GM18505 (cell line): ENCODE measurements around the gene CASK.
"Not testable (repeated sequence)": the region's sequence is repeated elsewhere in the genome, so short reads cannot be mapped to it uniquely, and the experiment has no call there.

ENCODE experiments used
- ATAC-seq: cut with Tn5 transposase; IDR thresholded peaks from one replicate; pipeline ENCODE4 v1.9.1; 2021; ENCODE audit not compliant: unreplicated experiment
- POLR2A ChIP-seq: IDR thresholded peaks from 4 replicates; pipeline ENCODE4 v1.6.1; 2011; ENCODE audit warnings: borderline replicate concordance; ENCODE audit not compliant: insufficient read depth, insufficient read length; ENCODE audit errors: extremely low read depth

CASK gene

DNA sequence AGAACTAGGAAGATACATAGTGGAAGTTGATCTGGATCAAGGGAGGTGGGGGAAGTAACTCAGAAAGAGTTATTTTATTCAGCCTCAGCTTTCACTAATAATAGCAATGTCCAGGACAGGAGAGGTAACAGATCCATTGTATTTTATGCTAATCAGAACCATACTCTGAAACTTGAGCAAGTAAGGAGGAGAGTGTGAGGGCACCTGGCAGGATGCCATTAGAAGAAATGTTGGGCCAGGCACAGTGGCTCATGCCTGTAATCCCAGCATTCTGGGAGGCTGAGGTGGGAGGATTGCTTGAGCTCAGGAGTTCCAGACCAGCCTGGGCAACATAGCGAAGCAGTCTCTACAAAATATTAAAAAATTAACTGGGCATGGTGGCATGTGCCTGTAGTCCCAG is 218.3 kb downstream of the CASK start:
- no peak for ATAC-seq

DNA sequence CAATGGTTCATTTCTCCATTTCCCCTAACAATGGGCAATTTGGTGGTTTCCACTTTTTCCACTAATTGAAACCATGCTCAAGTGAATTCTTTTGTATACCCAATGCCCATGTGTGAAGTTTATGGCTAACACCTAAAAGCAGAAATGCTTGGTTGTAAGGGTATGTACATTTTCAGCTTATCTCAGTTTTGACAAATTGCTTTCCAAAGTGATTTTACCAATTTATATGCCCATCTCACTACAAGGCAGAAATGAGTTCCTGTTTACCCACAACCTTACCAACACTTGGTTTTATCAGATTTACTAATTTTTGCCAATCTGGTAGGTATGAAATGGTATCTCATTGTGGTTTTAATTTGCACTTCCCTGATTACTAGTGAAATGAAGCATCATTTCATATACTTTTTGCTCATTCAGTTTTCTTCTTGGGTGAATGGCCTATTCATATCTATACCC is 219.8 kb downstream of the CASK start:
- no peak for TF ChIP-seq POLR2A
- no peak for ATAC-seq

More for the DNA sequence above, 218.3 kb downstream of the CASK start:
- no peak for TF ChIP-seq POLR2A

DNA sequence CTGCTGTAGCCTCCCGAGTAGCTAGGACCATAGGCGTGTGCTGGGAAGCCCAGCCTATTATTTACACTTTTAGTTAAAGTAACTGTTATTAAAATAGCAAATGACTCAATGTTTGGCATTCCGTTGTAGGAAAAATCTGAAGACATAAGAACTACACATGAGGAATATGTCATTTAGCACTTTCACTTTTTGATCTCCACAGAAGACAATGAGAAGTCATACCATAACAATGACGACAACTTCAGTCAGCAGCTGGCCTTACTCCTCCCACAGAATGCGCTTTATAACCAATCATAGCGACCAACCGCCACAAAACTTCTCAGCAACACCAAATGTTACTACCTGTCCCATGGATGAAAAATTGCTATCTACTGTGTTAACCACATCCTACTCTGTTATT is 227.9 kb downstream of the CASK start:
- no peak for ATAC-seq
- TF ChIP-seq POLR2A: no peak

DNA sequence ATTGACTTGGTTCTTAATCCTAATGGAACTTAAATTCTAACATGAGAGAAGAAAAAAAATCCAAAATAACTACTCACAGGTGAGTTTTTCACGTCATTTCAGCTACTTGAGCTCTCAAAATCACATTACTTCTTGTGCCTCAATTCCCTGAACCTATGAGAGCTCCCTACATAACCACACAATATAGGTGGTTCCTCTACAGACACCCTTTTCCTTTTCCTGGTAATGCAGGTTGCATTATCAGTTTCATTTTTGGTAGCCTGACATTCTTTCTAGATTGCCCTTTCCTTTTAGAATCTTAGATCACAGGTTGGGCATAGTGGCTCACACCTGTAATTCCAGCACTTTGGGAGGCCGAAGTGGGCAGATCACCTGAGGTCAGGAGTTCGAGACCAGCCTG is 230.3 kb downstream of the CASK start:
- no peak for ATAC-seq
- TF ChIP-seq POLR2A: no peak

DNA sequence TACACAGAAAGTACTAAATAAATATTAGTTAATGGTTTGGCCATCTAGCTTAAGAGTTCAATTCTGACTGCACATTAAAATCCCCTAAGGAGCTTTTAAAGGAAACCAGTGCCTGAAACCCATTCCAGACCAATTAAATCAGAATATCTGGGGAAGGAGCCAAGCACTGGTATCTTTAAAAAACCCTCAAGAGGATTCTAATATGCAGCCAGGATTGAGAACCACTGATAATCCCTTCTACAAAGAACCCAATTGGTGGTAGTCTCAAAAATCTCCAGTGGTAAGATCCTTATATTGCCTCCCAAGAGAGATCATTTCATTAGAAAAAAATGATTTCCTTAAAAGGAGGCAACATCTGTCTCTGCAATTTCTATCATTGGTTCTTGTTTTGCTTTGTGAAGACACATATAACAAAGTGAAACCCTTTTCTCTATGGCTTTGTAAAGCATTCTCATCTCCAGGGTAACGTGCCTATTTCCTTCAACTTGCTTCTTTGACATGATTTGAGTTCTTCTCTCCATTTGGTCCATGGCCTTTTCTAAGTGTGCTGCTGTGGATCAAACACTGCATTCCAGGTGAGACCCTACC is 231.1 kb downstream of the CASK start:
- no peak for TF ChIP-seq POLR2A
- ATAC-seq: no peak

DNA sequence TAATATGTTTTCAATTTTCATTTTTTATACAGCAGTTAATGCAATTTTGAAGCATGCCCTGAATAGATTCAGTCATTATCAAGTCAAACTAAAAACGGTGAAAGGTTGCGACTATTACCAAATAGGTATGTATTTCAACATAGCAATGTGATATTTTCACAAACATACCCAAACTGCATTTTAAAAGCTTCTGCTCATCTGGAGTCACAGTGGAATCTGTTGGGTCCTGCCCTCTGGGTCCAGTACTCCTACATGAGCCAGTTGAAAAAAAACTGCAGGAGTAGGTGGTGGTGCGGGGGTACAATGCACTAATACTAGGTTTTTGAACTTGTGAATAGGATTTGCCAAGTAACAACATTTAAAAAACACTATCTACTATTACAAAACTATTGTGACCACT is 233.6 kb downstream of the CASK start:
- ATAC-seq: no peak
- no peak for TF ChIP-seq POLR2A

DNA sequence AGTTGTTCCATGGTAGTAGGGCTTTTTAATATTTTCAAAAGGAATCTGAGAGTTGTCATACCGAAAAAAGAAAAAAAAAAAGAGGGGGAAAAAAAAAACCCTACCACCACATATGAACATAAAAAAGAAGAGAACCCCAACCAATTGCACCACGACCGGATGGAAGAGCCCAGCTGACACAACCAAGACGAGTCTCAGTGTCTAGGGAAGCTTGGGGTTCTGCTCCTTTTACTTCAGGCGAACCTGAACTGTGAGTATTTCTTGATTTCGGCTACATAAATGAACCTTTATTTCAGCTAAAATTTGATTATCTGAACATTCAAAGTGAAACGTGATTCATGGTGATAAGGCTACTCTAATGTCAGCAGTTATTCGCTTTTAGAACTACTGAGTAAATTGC is 234.5 kb downstream of the CASK start, which contains the start of gene GPR34:
Gene GPR34 (plus strand): TSS at position 139 of the 400 bp plus-strand sequence. CDS start 6,661 bp downstream, outside the sequence.
- no peak for TF ChIP-seq POLR2A
- no peak for ATAC-seq

DNA sequence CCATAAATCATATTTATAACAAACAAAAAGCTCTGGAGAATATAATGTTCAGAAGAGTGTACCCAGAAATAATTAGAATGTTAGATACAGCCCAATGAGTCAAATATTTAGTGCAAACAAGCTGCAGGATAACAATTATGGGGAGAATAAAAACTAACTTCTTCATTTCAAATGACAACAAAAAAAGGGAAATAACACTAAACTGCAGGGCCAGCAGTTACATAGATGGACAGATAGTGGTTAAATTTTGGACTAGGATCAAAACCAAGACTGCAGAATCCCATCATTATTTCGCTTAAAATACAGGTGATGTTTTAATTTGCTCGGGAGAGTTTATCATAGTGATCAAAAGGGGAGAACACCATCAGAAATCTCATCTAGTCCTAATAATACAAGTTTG is 235.2 kb downstream of the CASK start:
- TF ChIP-seq POLR2A: no peak
- no peak for ATAC-seq

DNA sequence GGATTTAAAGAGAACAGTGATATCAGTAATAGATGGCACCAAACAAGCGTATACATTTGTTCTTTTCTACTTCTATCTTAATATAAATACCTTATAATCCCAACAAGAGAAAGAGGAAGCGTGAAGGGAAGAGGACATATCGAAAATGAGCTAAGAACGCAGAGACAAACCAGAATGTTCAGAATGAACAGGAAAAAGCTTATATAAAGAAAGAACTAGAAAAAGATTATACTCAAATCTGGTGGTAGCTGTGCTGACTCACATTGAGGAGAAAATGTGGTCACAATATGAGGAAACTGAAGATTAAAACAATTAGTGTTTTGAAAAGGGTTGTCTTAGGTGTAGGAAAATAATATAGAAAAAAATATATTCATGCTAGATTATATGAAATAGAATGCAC is 236.6 kb downstream of the CASK start:
- TF ChIP-seq POLR2A: no peak
- no peak for ATAC-seq

DNA sequence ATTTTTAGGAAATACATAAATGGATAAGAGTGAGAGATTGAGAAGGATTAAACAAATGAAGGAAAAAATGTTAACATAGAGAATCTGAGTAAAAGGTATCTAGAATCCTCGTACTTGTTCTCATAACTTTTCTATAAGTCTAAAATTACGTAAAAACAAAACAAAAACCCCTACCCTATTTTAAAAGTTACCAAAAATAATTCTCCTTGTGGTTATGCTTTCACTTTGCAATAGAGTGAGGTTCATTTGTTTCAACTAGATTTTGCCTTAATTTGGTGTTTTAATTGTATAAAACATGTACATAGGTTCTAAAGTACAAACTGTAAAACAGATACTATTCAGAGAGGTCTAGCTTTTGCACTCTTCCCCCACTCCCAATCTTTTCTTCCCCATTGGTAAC is 238.4 kb downstream of the CASK start:
- TF ChIP-seq POLR2A: no peak
- no peak for ATAC-seq

DNA sequence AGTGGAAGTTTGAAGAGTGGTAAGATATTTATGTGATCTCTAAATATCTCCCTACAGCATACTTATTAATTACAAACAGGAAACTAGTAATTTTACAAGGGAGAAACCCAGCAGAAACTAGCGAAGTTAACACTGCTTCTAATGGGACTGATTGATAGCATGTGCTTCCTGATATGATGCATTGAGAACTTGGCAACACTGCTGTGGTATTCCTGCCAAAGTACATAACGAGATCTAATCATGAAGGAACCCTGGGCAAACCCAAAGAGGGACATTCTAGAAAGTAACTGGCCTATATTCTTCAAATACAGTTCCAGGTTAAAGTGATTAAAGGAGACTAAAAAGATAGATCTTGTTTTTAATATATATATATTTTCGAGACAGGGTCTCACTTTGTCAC is 239.2 kb downstream of the CASK start:
- no peak for ATAC-seq
- TF ChIP-seq POLR2A: no peak

DNA sequence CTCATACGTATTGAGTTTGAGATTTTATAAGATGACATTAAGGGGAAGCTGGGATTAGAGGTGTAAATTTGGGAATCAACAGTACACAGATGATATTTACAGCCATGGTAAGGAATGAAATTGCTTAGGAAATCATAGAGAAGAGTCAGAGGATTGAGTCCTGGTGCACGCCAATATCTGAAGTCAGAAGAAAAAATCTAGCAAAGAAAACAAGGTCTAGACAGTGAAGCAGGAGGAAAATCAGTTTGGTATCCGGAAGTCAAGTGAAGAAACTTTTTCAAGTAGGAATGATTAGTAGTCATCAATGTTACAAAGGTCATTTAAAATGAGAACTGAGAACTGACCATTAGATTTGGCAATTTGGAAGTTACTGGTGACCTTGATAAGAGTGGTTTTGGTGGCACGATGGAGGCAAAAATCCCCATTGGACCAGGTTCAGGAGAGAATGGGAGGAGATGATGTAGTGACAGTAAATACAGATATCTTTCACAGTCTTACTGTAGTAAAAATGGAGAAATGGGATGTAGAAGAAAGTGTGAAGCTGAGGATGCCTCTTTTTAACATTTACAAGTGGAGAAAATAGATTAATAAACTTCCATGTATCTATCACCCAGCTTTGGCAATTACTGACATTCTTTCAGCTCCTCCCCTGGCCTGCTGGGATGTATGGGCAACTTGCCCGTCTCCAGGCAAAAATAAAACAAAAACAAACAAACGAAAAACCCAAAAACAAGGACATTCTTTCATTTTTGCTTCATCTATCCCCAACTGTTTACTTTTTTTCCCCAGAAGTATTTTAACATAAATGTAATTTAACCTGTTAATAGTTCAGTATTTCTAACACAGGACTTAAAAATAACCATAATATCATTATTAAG is 245.9 kb downstream of the CASK start:
- no peak for ATAC-seq

DNA sequence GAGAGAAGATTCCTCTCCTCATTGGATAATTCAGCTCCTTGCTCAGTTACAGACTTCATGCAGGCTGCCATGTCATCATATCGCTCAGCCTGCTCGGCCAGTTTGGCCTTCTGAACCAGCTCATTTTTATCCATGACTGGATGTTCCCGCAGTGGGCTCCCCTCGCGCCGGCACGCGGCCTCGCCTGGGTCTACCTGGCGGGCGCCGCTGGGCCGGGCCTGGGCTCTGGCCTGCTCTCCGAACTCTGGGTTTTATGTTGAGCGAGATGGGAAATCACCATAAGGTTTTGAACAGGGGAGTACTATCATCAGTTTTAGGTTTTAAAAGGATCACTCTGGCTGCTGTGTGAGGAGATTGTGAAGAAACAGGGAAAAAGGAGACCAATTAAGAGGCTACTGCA is 247.0 kb downstream of the CASK start:
- not testable (repeated sequence) for ATAC-seq

More for the DNA sequence above, 245.9 kb downstream of the CASK start:
- TF ChIP-seq POLR2A: no peak

DNA sequence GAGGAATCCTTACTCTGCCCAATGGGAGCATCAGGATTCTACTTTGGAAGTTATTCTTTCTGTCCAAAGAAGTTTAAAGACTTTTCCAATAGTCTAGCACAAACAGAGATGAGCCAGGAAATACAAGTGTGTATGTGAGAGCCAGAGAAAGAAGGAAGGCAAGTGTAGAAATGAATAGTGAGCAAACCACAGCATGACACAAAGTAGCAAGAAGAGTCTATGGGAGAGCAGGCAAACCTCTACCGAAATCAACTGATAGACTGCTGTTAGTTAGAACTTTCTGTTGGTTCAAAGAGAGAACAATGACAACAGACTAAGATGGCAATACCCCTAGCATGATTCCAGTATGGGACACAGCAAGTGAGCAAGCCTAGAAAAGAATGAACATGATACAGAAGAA is 250.7 kb downstream of the CASK start:
- no peak for ATAC-seq
- no peak for TF ChIP-seq POLR2A

DNA sequence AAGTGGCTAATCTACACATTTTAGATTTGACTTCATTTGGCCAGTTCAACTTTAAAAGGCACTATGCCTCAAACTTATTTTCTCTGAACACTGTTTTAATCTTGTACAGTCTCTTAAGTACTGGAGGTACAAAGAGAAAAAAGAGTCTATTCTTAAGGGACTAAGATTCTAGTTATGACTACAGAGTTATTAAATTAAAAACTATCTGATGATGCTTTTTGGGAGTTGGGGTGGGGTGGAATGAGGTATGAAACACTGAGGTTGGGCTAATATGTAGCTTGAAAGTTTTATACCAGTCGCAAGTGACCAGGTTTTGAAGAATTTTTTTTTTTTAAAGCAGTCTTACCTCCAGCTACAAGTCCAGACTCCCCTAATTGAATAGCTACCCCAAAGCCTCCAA is 252.3 kb downstream of the CASK start:
- TF ChIP-seq POLR2A: no peak
- ATAC-seq: no peak

DNA sequence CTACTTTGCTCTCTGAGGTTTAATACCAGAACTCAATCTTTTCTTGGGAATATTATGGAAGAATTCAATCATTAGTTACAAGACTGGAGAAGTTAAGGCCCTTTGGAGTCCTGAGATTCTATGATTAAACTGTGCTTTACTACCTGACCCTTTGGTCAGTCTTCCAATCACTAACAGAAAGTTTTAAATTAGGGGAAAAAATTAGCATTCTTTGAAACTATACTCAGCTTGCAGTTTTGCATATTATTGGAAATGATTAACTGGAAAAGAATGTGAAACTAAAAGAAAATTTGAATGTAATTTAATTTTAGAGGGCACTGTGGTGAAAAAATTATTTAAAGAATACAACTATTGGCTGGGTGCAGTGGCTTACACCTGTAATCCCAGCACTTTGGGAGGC is 253.2 kb downstream of the CASK start:
- no peak for ATAC-seq
- TF ChIP-seq POLR2A: no peak
